KG1 (cell line): Measurements from ENCODE around the gene SLC17A5.
A peak's percentile ranks its signal among the peaks of the same experiment; 100 is the strongest.
"Not testable (repeated sequence)": the region's sequence is repeated elsewhere in the genome, so short reads cannot be mapped to it uniquely, and the experiment has no call there.

Experiments
- DNase-seq: peaks from one replicate; lab custom pipeline; 2025; lab: John Stamatoyannopoulos, UW

Gene SLC17A5

DNA sequence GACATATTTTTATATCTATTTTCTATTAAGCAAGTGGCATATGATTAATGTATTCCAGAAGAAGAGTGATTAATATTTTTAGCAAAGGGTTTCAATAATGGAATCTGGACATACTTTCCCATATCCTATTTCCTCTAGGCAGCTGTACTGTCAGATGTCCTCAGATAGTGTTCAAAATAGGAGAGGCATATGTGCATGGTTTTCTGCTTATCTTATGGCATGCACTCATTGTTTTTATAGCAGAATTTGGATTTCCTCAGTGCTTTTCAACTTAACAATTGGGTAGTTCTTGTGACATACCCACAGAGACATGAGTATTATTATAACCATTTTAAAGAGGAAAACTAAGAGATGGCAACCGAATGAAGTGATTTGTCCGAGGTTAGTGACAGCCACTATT is 12.6 kb upstream of the SLC17A5 start:
- no peak for DNase-seq

GRCh38 chr6:73665686-73666319 is 12.0 kb upstream of the SLC17A5 start:
- no peak for DNase-seq

GRCh38 chr6:73664701-73665100 is 10.9 kb upstream of the SLC17A5 start:
- DNase-seq: no peak

GRCh38 chr6:73657201-73657600 is 3.4 kb upstream of the SLC17A5 start:
- DNase-seq: no peak

DNA sequence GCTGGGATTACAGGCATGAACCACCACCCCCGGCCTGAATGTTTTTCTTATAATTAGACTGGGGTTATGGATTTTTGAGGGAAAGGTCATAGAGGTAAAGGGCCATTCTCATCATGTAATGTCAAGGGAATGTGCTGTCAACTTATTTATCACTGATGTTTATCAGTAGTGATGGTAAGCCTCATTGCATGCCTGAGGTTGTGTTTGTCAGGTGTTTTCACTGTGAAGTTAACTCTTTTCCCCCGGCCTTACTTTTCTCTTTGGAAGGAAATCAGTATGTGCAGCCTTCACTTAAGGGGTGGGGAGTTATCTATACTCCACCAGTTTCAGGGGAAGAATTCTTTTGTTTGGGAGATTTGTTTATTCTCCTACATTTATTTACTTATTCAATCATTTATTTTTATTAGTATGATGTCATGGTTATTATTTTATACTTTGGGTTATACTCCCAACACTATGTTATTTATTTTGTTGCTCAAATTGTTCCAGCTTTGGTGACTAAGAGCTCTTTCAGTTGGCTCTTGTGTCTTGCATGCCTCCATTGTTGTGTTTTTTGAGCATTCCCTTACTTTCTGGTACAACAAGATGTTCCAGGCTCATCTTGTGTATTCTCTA is 2.8 kb upstream of the SLC17A5 start:
- DNase-seq: no peak

GRCh38 chr6:73655341-73655917 is 1.6 kb upstream of the SLC17A5 start:
- DNase-seq: no peak

- DNase-seq: peak; percentile 76
Measured at GRCh38 chr6:73652637-73653570, 888 bp downstream of the SLC17A5 start.

- no peak for DNase-seq
Measured at GRCh38 chr6:73649783-73650182, 4.0 kb downstream of the SLC17A5 start.

DNA sequence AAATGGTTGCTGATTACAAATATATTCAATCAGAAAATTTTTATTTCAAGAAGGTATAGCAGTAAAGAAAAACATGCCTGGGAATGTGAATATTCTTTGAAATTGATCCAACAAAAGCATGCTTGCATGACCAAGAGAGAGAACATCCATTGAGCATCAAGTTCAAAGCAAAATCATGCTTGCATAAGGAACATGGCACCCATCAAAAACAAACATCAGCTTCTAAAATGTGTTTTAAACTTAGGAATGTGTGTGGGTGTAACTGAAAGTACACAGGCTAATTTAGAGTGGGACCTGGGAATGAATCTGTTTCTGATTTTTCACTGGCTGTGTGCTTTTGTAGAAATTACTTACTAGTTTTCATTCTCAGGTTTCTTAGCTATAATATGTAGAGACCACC is 5.6 kb downstream of the SLC17A5 start:
- no peak for DNase-seq

DNA sequence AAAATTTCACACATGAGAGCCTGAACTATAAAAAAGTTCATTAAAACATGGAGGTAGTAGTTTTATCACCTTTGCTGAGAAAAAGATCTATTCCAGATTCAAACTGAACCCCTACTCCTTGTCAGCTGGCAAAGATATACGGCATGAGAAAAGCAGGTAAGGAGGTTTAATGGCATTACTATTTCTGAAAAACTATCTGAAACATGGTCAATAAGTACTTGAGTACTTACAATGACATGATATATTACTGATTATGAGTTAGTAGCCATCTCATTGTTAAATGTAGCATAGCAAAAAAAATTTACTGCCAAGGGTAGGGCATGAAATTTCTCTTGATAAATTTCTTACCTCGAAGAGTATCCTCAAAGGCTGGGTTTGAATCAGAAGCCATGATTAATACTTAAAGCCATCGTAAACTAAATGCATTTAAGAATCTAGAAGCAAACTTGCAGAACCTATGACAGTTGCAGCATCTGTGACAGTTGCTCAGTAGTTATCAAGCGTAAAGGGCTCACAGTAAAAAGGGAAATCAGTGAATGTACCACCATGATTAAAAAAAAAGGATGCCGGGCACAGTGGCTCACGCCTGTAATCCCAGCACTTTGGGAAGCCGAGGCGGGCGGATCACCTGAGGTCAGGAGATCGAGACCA is 8.7 kb downstream of the SLC17A5 start:
- DNase-seq: no peak

DNA sequence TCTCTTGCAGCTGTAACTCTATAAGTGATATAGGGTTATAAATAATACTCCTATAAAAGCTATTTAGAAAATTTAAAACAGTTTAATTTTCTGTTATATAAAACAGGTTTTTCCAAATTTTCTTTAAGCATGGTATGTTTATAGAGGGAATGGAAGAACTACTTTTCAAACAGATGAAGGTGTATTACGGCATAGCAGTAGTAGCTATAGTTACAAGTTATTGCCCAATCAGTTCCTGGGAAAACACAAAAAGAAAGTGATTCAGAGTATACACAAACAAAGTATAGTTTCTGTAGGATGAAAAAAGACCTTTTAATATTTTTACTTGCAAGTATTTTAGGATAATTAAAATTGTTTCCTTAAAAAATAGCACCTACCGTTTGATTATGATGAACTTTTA is 9.8 kb downstream of the SLC17A5 start:
- no peak for DNase-seq

DNA sequence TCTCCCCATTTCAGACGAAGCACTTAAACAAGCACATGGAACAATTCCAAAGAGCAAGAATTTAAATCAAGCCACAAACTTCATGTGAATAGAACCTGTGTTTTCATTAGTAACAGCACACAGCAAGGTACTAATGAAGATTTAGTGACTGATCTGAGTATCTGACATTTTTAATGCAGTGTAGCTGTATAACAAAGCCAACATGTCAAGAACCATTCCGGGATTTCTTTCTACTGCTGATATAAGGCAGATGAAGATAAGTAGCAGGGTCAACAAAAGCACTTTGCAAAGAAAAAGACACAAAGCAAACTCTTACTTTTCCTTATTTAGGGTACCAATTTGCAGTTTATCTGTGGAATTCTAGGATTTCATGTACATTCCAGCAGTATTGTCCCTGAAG is 11.3 kb downstream of the SLC17A5 start:
- no peak for DNase-seq

- DNase-seq: no peak
Measured at GRCh38 chr6:73640179-73640750, 13.5 kb downstream of the SLC17A5 start.

DNA sequence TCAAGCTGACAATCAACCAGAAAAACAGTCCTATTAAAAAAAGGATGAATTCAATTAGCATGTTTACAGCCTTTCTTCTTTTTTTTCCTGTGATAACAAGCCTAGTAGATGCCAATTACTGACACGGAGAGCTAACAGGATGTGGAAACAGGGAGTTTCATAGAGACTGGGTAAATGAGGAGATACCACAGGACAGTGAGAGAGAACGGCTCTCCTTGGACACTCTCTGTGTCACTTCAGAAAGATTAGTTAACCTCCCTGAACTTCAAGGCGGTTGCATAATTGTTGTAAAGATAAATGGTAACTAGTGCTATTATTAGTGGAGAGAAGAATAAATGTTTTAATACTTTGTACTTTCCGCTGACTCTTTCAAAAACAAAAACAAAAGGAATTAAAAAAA is 14.8 kb downstream of the SLC17A5 start:
- DNase-seq: no peak

DNA sequence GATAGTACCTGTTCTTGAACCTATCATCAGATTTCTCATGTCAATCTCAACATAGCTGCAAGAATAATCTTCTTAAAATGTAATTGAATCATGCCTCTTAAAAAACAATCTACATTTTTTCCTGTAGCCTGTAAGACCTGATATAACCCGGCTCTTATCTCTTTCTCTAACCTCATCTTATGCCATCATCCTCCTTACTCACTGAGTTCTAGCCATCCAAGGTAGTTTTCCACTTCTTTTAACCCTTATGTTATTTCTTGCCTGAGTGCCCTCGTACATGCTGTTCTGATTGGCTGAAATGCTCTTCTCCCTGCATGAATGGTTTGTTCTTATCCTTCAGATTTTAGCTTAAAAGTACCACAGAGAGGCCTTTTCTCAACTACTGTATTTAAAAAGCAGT is 16.4 kb downstream of the SLC17A5 start:
- no peak for DNase-seq

GRCh38 chr6:73636048-73636447 is 17.7 kb downstream of the SLC17A5 start:
- DNase-seq: no peak

DNA sequence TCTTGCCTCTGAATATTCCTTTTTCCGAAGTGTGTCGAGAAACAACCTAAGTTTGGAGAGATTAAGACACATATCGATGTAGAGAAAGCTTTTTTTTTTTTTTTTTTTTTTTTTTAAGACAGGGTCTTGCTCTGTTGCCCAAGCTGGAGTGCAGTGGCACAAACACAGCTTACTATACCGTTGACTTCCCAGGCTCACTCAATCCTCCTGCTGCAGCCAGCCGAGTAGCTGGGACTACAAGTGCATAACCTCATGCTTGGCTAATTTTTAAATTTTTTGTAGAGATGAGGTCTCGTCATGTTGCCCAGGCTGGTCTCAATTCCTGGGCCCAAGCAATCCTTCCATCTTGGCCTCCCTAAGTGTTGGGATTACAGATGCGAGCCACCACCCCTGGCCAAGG is 21.4 kb downstream of the SLC17A5 start:
- no peak for DNase-seq

- DNase-seq: no peak
Measured at GRCh38 chr6:73631849-73632248, 21.9 kb downstream of the SLC17A5 start.

DNA sequence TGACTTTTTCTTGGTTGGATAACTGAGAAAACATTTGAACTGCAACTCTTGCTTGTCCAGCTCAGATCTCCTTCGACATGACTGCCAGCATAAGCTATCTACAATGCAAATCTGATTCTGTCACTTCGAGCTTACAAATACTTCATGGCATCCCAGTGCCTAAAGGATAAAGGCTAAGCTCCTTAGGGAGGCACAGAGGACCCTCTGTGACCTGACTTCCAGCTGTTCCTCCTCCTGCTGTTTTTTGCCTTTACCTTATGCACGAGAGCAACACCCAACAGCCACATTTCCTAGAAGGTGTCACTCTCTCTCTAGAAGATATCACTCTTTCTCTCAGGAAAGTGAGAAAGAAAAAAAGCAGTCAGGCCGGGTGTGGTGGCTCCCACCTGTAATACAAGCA is 23.4 kb downstream of the SLC17A5 start:
- DNase-seq: no peak

DNA sequence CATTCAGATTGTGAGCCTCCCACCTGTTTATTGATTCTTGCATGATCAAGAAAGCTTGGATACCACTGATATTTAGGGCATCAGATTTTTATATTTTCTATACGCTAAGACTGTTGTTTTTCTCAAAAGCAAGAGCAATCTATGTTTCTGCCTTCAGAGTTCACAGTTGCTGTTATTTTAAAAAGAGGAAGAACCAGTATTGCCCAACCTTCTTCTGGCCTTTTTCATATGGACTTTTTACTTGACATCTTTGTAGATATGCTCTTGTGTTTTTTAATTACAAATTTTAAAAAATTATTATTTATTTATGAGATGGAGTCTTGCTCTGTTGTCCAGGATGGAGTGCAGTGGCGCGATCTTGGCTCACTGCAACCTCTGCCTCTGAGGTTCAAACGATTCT is 28.9 kb downstream of the SLC17A5 start:
- DNase-seq: no peak

DNA sequence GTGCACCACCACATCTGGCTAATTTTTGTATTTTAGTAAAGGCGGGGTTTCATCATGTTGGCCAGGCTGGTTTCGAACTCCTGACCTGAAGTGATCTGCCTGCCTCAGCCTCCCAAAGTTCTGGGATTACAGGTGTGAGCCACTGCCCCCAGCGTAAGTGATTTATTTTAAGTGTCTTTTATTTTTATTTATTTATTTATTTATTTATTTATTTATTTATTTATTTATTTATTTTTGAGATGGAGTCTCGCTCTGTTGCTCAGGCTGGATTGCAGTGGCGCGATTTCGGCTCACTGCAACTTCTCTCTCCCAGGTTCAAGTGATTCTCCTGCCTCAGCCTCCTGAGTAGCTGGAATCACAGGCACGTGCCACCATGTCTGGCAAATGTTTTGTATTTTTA is 30.3 kb downstream of the SLC17A5 start:
- not testable (repeated sequence) for DNase-seq

GRCh38 chr6:73618082-73618481 is 35.7 kb downstream of the SLC17A5 start:
- DNase-seq: not testable (repeated sequence)
